GM10266 (cell line): ENCODE data around the gene CARNS1.

Experiments used
- DNase-seq: peaks from one replicate; pipeline ENCODE4 v3.0.0; 2012; ENCODE audit errors: extremely low spot score
- CTCF ChIP-seq: IDR thresholded peaks from 2 replicates; pipeline ENCODE4 v1.5.1; 2012; ENCODE audit warnings: mild to moderate bottlenecking, low read depth; ENCODE audit not compliant: control insufficient read depth, insufficient read depth; ENCODE audit errors: missing control alignments

Gene CARNS1

GRCh38 chr11:67413266-67413849, 2.1 kb upstream of the CARNS1 start:
- no peak for TF ChIP-seq CTCF

GRCh38 chr11:67416416-67417335, 1.2 kb downstream of the CARNS1 start:
- no peak for TF ChIP-seq CTCF
- no peak for DNase-seq

More at GRCh38 chr11:67413266-67413849, 2.1 kb upstream of the CARNS1 start:
- DNase-seq, result no peak

- DNase-seq, result no peak
- TF ChIP-seq CTCF, result no peak
These were observed 1.9 kb downstream of the CARNS1 start for GRCh38 chr11:67417425-67417824.

- DNase-seq, result no peak
- no peak for TF ChIP-seq CTCF
These were observed 3.2 kb downstream of the CARNS1 start for GRCh38 chr11:67418476-67419281.

- DNase-seq, result no peak
- no peak for TF ChIP-seq CTCF
These were observed 4.0 kb downstream of the CARNS1 start for GRCh38 chr11:67419325-67420049.

GRCh38 chr11:67420147-67420645, 4.7 kb downstream of the CARNS1 start:
- no peak for DNase-seq
- no peak for TF ChIP-seq CTCF
